Hepatocyte (in vitro differentiated cells): ENCODE data around the gene TOR1B. TPM values are rescaled to one million over a fixed set of nuclear protein-coding genes. Genes with fewer than 3 reads are reported as not detected.

Source experiments
- DNase-seq: peaks from one replicate; pipeline ENCODE4 v3.0.0-alpha.2; 2016; ENCODE audit warnings: low spot score
- H2AFZ ChIP-seq: fragments of 200-600 bp; sonication (generic); 2 replicates; pipeline ENCODE4 v1.6.0; 2016; ENCODE audit warnings: antibody characterized with exemption, mild to moderate bottlenecking
- H3K27ac ChIP-seq: fragments of 200-600 bp; sonication (generic); 2 replicates; pipeline ENCODE4 v1.5.1; 2016; ENCODE audit warnings: mild to moderate bottlenecking
- H3K27me3 ChIP-seq: fragments of 200-600 bp; sonication (generic); 2 replicates; pipeline ENCODE4 v1.6.1; 2016
- H3K36me3 ChIP-seq: fragments of 200-600 bp; sonication (generic); replicated peaks from 2 replicates; pipeline ENCODE4 v1.5.1; 2016; ENCODE audit warnings: low read depth; ENCODE audit not compliant: insufficient read depth
- H3K4me1 ChIP-seq: fragments of 200-600 bp; sonication (generic); 2 replicates; pipeline ENCODE4 v1.5.1; 2016; ENCODE audit warnings: mild to moderate bottlenecking, moderate library complexity; ENCODE audit not compliant: insufficient read depth
- H3K4me2 ChIP-seq: fragments of 200-600 bp; sonication (generic); 2 replicates; pipeline ENCODE4 v1.6.0; 2016
- H3K4me3 ChIP-seq: fragments of 200-600 bp; sonication (generic); 2 replicates; pipeline ENCODE4 v1.5.1; 2016; ENCODE audit warnings: mild to moderate bottlenecking
- H3K79me2 ChIP-seq: fragments of 200-600 bp; sonication (generic); 2 replicates; pipeline ENCODE4 v1.6.0; 2017; ENCODE audit warnings: mild to moderate bottlenecking
- H3K9me2 ChIP-seq: fragments of 200-600 bp; sonication (generic); replicated peaks from 2 replicates; pipeline ENCODE4 v1.6.0; 2017; ENCODE audit warnings: mild to moderate bottlenecking; ENCODE audit not compliant: insufficient read depth
- H3K9me3 ChIP-seq: fragments of 200-600 bp; sonication (generic); 2 replicates; pipeline ENCODE4 v1.5.1; 2016; ENCODE audit warnings: low read depth, mild to moderate bottlenecking
- H4K20me1 ChIP-seq: fragments of 200-600 bp; sonication (generic); 2 replicates; pipeline ENCODE4 v1.6.0; 2016; ENCODE audit warnings: mild to moderate bottlenecking; ENCODE audit not compliant: insufficient read depth, poor library complexity, severe bottlenecking
- CTCF ChIP-seq: fragments of 200-600 bp; sonication (generic); IDR thresholded peaks from 2 replicates; pipeline ENCODE4 v1.5.1; 2016; ENCODE audit warnings: antibody characterized with exemption, mild to moderate bottlenecking; ENCODE audit not compliant: poor library complexity
- EZH2 ChIP-seq: fragments of 200-600 bp; sonication (generic); IDR thresholded peaks from 2 replicates; pipeline ENCODE4 v1.6.1; 2016; ENCODE audit warnings: antibody characterized with exemption, mild to moderate bottlenecking, borderline replicate concordance
- EZH2phosphoT487 ChIP-seq: fragments of 200-600 bp; sonication (generic); IDR thresholded peaks from one replicate; pipeline ENCODE4 v1.6.1; 2018; ENCODE audit warnings: antibody characterized with exemption, mild to moderate bottlenecking, low read depth, moderate library complexity; ENCODE audit not compliant: unreplicated experiment, severe bottlenecking
- WGBS: methylation state at CpG from one replicate; pipeline ENCODE4 v1.1.6; 2016; ENCODE audit warnings: low lambda C conversion rate; ENCODE audit errors: missing lambda C conversion rate; 5-methylcytosine and 5-hydroxymethylcytosine counted together
- polyA plus RNA-seq: library from polyadenylated mRNA; unstranded; fragments of >200 nt; fragmentation: Nextera tagmentation; extraction: Ambion mirVana; gene quantifications from 2 replicates; pipeline ENCODE4 v1.2.1, GENCODE V29; 2016
- total RNA-seq: library from RNA; depleted of rRNA; stranded (reverse); fragments of >200 nt; gene quantifications from 2 replicates; pipeline ENCODE4 v1.2.3, GENCODE V29; 2014

The TOR1B gene
- total and polyA plus RNA-seq, 2 experiments from 2014 or later: 11.5 to 28.1 TPM

- Histone ChIP-seq H3K27ac (no peak overlapping the region), H4K20me1 (no peaks in the 10 kb centered on the region), H3K27me3 (no peaks in the 10 kb centered on the region), H3K36me3 (no peaks in the 10 kb centered on the region), H3K9me3 (no peaks in the 10 kb centered on the region), H3K4me1 (peaks cover under 1% of the 10 kb centered on the region), H3K4me2 (no peak overlapping the region), H3K79me2 (peaks cover 4% of the 10 kb centered on the region), H2AFZ (no peak overlapping the region), H3K4me3 (no peak overlapping the region), H3K9me2 (no peaks in the 10 kb centered on the region)
- WGBS: 95% methylated on average over 9 of the region's 9 CpGs
- no peak for DNase-seq
- TF ChIP-seq EZH2 (no peak), CTCF (no peak), EZH2phosphoT487 (no peak)
Observed at GRCh38 chr9:129828051-129828450, 25.1 kb downstream of the TOR1B start.

- Histone ChIP-seq H4K20me1 (no peaks in the 10 kb centered on the region), H3K4me1 (no peaks in the 10 kb centered on the region), H3K79me2 (peaks cover 7% of the 10 kb centered on the region), H3K4me2 (no peak overlapping the region), H3K27me3 (no peaks in the 10 kb centered on the region), H3K9me2 (no peaks in the 10 kb centered on the region), H3K36me3 (no peaks in the 10 kb centered on the region), H3K9me3 (no peaks in the 10 kb centered on the region), H2AFZ (no peak overlapping the region), H3K4me3 (no peak overlapping the region), H3K27ac (no peak overlapping the region)
- WGBS: 96% methylated on average over 10 of the region's 10 CpGs
- DNase-seq: no peak
- TF ChIP-seq CTCF (no peak), EZH2phosphoT487 (no peak), EZH2 (no peak)
Observed at GRCh38 chr9:129828969-129829368, 26.0 kb downstream of the TOR1B start.

GRCh38 chr9:129832982-129833381 is 30.0 kb downstream of the TOR1B start:
- Histone ChIP-seq H3K4me1 (no peaks in the 10 kb centered on the region), H3K27ac (no peak overlapping the region), H3K9me3 (no peaks in the 10 kb centered on the region), H2AFZ (no peak overlapping the region), H3K9me2 (no peaks in the 10 kb centered on the region), H3K4me3 (no peak overlapping the region), H3K27me3 (no peaks in the 10 kb centered on the region), H3K36me3 (no peaks in the 10 kb centered on the region), H3K4me2 (no peak overlapping the region), H4K20me1 (no peaks in the 10 kb centered on the region), H3K79me2 (peaks cover 35% of the 10 kb centered on the region)
- no peak for DNase-seq
- TF ChIP-seq EZH2: no peak
- TF ChIP-seq CTCF: no peak
- TF ChIP-seq EZH2phosphoT487: no peak
- 100% methylated on average over 1 of the region's 1 CpG for WGBS
